Measurements from ENCODE around the gene KCNQ2.

The KCNQ2 gene

GRCh38 chr20:63399596-63400375 lies 72.7 kb downstream of the KCNQ2 start:
- Histone ChIP-seq H3K9ac (ENCODE audit: low read length) (no peak overlapping the region), H3K4me3 (ENCODE audit: low read length) (no peak overlapping the region), H3K4me2 (ENCODE audit: low read length) (no peak overlapping the region), H3K27me3 (ENCODE audit: insufficient read depth, low read length, poor library complexity) (no peaks in the 10 kb centered on the region), H2BK5ac (ENCODE audit: low read length) (no peak overlapping the region), H3K27ac (ENCODE audit: low read depth, low read length) (no peak overlapping the region), H3K4ac (ENCODE audit: low read depth, low read length) (no peak overlapping the region), H3K23ac (ENCODE audit: low read length) (no peak overlapping the region), H4K8ac (ENCODE audit: low read depth, low read length) (no peak overlapping the region), H4K5ac (ENCODE audit: low read length) (no peak overlapping the region), H2BK120ac (ENCODE audit: low read depth, low read length) (no peak overlapping the region), H3K79me2 (ENCODE audit: control insufficient read depth, insufficient read depth, low read length) (no peaks in the 10 kb centered on the region), H3K79me1 (ENCODE audit: low read length) (no peaks in the 10 kb centered on the region), H3K36me3 (ENCODE audit: control insufficient read depth, insufficient read depth, low read length) (no peaks in the 10 kb centered on the region), H3K18ac (ENCODE audit: low read length) (no peak overlapping the region), H3K56ac (ENCODE audit: low read length) (no peak overlapping the region), H2BK15ac (replicated peaks; ENCODE audit: low read depth) (no peak overlapping the region), H3K4me1 (ENCODE audit: control insufficient read depth, low read depth, low read length) (no peaks in the 10 kb centered on the region), H2AK5ac (ENCODE audit: low read length) (no peak overlapping the region)
- DNase-seq = no peak
- WGBS (ENCODE audit: extremely low coverage, insufficient coverage, low lambda C conversion rate) = no CpG with 5 or more reads among the region's 41 CpGs

DNA sequence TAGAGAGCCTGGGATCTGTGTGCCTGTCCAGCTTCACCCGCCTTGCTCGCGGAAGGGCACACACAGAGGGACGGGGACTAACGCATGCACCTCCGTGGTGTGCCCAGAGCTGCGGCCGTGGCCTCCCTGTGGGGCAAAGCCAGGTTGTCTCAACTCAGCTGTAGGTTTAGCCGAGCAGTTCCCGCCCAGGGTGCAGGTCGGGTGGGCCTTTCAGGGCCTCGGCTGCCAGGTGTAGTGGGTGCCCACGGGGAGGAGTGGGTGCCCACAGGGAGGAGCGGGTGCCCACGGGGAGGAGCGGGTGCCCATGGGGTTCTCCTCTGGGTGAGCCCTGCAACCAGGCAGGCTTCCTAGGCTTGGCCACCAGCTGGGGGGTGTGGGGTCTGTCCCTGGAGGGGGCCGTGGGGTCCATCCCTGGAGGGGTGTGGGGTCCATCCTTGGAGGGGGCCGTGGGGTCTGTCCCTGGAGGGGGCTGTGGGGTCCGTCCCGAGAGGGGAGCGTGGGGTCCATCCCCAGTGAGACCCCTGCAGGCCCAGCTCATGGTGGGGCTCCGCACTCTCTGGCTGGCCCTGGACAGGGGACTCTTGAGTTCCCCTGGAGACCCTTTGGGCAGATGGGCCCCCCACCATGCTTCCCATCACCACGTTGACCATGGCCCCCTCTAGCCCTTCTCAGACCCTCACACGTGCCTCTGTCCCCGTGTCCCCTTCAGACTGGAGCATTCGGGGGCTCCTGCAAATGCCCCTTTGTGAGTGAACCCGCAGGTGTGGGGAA lies 73.5 kb downstream of the KCNQ2 start:
- no peaks in the 10 kb centered on the region for H3K36me3 ChIP-seq (ENCODE audit: control insufficient read depth, insufficient read depth, low read length)
- H4K5ac ChIP-seq (ENCODE audit: low read length) = no peak overlapping the region
- H3K79me2 ChIP-seq (ENCODE audit: control insufficient read depth, insufficient read depth, low read length) = no peaks in the 10 kb centered on the region
- no peak overlapping the region for H2AK5ac ChIP-seq (ENCODE audit: low read length)
- no peaks in the 10 kb centered on the region for H3K4me1 ChIP-seq (ENCODE audit: control insufficient read depth, low read depth, low read length)
- no peak overlapping the region for H2BK5ac ChIP-seq (ENCODE audit: low read length)
- no peak overlapping the region for H3K27ac ChIP-seq (ENCODE audit: low read depth, low read length)
- no peak for DNase-seq
- no peak overlapping the region for H3K9ac ChIP-seq (ENCODE audit: low read length)
- H2BK15ac ChIP-seq (replicated peaks; ENCODE audit: low read depth) = no peak overlapping the region
- no peak overlapping the region for H4K8ac ChIP-seq (ENCODE audit: low read depth, low read length)
- H3K23ac ChIP-seq (ENCODE audit: low read length) = no peak overlapping the region
- H2BK120ac ChIP-seq (ENCODE audit: low read depth, low read length) = no peak overlapping the region
- no peaks in the 10 kb centered on the region for H3K79me1 ChIP-seq (ENCODE audit: low read length)
- no peak overlapping the region for H3K4me2 ChIP-seq (ENCODE audit: low read length)
- no peak overlapping the region for H3K4ac ChIP-seq (ENCODE audit: low read depth, low read length)
- H3K56ac ChIP-seq (ENCODE audit: low read length) = no peak overlapping the region
- no peak overlapping the region for H3K4me3 ChIP-seq (ENCODE audit: low read length)
- WGBS (ENCODE audit: extremely low coverage, insufficient coverage, low lambda C conversion rate) = no CpG with 5 or more reads among the region's 27 CpGs
- no peak overlapping the region for H3K18ac ChIP-seq (ENCODE audit: low read length)
- no peaks in the 10 kb centered on the region for H3K27me3 ChIP-seq (ENCODE audit: insufficient read depth, low read length, poor library complexity)

DNA sequence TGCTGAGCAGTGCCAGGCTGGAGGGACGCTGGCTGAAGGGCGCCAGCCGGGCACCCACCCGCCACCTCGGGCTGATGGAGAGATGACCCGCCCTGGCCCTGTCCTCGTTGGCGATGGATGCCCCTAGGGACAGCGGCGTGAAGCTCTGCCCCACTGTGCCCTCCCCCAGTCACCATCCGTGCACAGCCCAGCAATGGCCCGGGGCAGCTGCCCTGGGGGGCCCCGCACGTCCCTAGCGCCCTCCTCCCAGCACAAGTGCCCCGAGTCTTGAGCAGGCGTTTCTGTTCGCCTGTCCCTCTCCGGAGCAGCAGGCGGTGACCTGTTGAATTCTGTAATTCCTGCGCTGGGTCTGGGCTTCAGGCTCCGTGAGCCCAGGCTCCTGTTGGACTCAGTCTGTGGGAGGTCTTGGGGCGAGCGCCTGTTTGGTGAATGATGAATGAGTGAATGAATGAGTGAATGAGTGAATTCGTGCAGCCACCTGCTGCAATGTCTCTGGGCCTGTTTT lies 74.5 kb downstream of the KCNQ2 start:
- Histone ChIP-seq H2BK120ac (ENCODE audit: low read depth, low read length) (no peak overlapping the region), H4K8ac (ENCODE audit: low read depth, low read length) (no peak overlapping the region), H2AK5ac (ENCODE audit: low read length) (no peak overlapping the region), H3K4me1 (ENCODE audit: control insufficient read depth, low read depth, low read length) (no peaks in the 10 kb centered on the region), H3K79me2 (ENCODE audit: control insufficient read depth, insufficient read depth, low read length) (no peaks in the 10 kb centered on the region), H3K4me2 (ENCODE audit: low read length) (no peak overlapping the region), H3K36me3 (ENCODE audit: control insufficient read depth, insufficient read depth, low read length) (no peaks in the 10 kb centered on the region), H2BK15ac (replicated peaks; ENCODE audit: low read depth) (no peak overlapping the region), H3K56ac (ENCODE audit: low read length) (no peak overlapping the region), H2BK5ac (ENCODE audit: low read length) (no peak overlapping the region), H3K4me3 (ENCODE audit: low read length) (no peak overlapping the region), H3K9ac (ENCODE audit: low read length) (no peak overlapping the region), H3K27me3 (ENCODE audit: insufficient read depth, low read length, poor library complexity) (no peaks in the 10 kb centered on the region), H3K79me1 (ENCODE audit: low read length) (no peaks in the 10 kb centered on the region), H3K27ac (ENCODE audit: low read depth, low read length) (no peak overlapping the region), H3K23ac (ENCODE audit: low read length) (no peak overlapping the region), H3K4ac (ENCODE audit: low read depth, low read length) (no peak overlapping the region), H3K18ac (ENCODE audit: low read length) (no peak overlapping the region), H4K5ac (ENCODE audit: low read length) (no peak overlapping the region)
- WGBS (ENCODE audit: extremely low coverage, insufficient coverage, low lambda C conversion rate) = no CpG with 5 or more reads among the region's 25 CpGs
- DNase-seq = no peak

DNA sequence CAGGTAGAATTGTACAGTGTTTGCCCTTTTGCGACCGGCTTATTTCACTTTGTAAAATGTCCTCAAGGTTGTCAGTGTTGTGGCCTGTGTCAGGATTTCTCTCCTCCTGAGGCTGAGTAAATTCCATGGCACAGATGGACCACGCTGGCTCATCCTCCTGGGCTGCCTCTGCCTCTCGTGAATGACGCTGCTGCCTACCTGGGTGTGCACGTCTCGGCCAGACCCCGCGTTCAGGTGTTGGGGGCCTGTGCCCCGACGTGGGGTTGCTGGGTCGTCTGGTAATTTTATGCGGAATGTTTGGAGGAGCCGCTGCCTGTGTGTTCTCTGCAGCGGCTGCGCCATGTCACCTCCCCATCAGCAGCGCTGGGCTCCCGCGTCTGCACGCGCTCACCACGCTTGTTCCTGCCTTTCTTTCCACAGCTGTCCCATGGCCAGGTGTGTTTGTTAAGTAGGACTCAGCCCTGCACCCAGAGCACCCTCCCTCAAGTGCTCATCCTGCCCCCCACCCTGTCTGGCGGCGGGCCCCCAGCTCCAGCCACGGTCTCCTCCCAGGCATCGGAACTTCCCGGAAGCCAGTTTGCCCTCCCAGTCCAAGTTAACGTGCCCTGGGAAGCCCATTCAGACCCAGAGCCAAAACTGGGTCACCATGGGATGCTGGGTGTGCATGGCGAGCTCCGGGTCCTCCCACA lies 75.2 kb downstream of the KCNQ2 start:
- no peak overlapping the region for H3K4me3 ChIP-seq (ENCODE audit: low read length)
- no peaks in the 10 kb centered on the region for H3K36me3 ChIP-seq (ENCODE audit: control insufficient read depth, insufficient read depth, low read length)
- no peak overlapping the region for H3K4me2 ChIP-seq (ENCODE audit: low read length)
- no CpG with 5 or more reads among the region's 30 CpGs for WGBS (ENCODE audit: extremely low coverage, insufficient coverage, low lambda C conversion rate)
- H3K4ac ChIP-seq (ENCODE audit: low read depth, low read length) = no peak overlapping the region
- H2BK5ac ChIP-seq (ENCODE audit: low read length) = no peak overlapping the region
- H3K27me3 ChIP-seq (ENCODE audit: insufficient read depth, low read length, poor library complexity) = no peaks in the 10 kb centered on the region
- H3K79me1 ChIP-seq (ENCODE audit: low read length) = no peaks in the 10 kb centered on the region
- no peak overlapping the region for H4K5ac ChIP-seq (ENCODE audit: low read length)
- no peak overlapping the region for H3K9ac ChIP-seq (ENCODE audit: low read length)
- no peak overlapping the region for H2BK15ac ChIP-seq (replicated peaks; ENCODE audit: low read depth)
- no peaks in the 10 kb centered on the region for H3K79me2 ChIP-seq (ENCODE audit: control insufficient read depth, insufficient read depth, low read length)
- H3K27ac ChIP-seq (ENCODE audit: low read depth, low read length) = no peak overlapping the region
- no peak overlapping the region for H3K23ac ChIP-seq (ENCODE audit: low read length)
- H2AK5ac ChIP-seq (ENCODE audit: low read length) = no peak overlapping the region
- no peaks in the 10 kb centered on the region for H3K4me1 ChIP-seq (ENCODE audit: control insufficient read depth, low read depth, low read length)
- H2BK120ac ChIP-seq (ENCODE audit: low read depth, low read length) = no peak overlapping the region
- H3K56ac ChIP-seq (ENCODE audit: low read length) = no peak overlapping the region
- no peak overlapping the region for H4K8ac ChIP-seq (ENCODE audit: low read depth, low read length)
- no peak overlapping the region for H3K18ac ChIP-seq (ENCODE audit: low read length)
- no peak for DNase-seq

DNA sequence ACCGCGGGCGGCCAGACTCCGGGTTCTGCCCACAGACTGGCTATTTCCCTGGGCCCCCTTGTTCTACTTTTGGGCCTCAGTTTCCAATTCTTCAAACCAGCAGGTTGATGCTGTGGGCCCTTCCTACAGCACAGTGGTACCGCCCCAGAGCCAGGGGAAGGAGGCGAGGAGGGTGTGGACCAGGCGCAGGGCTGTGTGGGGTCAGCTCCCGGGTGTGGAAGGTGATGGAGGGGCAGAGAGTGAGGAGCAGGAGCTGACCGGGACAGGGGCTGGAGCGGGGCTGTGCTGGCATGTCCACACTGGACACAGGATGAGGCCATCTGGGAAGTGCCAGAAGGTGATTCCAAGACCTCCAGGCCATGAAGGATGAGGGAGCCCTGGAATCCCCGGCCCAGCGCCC lies 76.2 kb downstream of the KCNQ2 start:
- H3K79me2 ChIP-seq (ENCODE audit: control insufficient read depth, insufficient read depth, low read length) = no peaks in the 10 kb centered on the region
- DNase-seq = no peak
- no peaks in the 10 kb centered on the region for H3K36me3 ChIP-seq (ENCODE audit: control insufficient read depth, insufficient read depth, low read length)
- no peak overlapping the region for H4K5ac ChIP-seq (ENCODE audit: low read length)
- H2BK15ac ChIP-seq (replicated peaks; ENCODE audit: low read depth) = no peak overlapping the region
- H3K4me3 ChIP-seq (ENCODE audit: low read length) = no peak overlapping the region
- H3K23ac ChIP-seq (ENCODE audit: low read length) = no peak overlapping the region
- WGBS (ENCODE audit: extremely low coverage, insufficient coverage, low lambda C conversion rate) = no CpG with 5 or more reads among the region's 12 CpGs
- no peak overlapping the region for H2AK5ac ChIP-seq (ENCODE audit: low read length)
- H3K79me1 ChIP-seq (ENCODE audit: low read length) = no peaks in the 10 kb centered on the region
- H3K18ac ChIP-seq (ENCODE audit: low read length) = no peak overlapping the region
- H3K56ac ChIP-seq (ENCODE audit: low read length) = no peak overlapping the region
- H3K4me1 ChIP-seq (ENCODE audit: control insufficient read depth, low read depth, low read length) = no peaks in the 10 kb centered on the region
- H4K8ac ChIP-seq (ENCODE audit: low read depth, low read length) = no peak overlapping the region
- no peak overlapping the region for H2BK120ac ChIP-seq (ENCODE audit: low read depth, low read length)
- H3K27ac ChIP-seq (ENCODE audit: low read depth, low read length) = no peak overlapping the region
- no peak overlapping the region for H3K9ac ChIP-seq (ENCODE audit: low read length)
- H3K4ac ChIP-seq (ENCODE audit: low read depth, low read length) = no peak overlapping the region
- no peak overlapping the region for H2BK5ac ChIP-seq (ENCODE audit: low read length)
- no peaks in the 10 kb centered on the region for H3K27me3 ChIP-seq (ENCODE audit: insufficient read depth, low read length, poor library complexity)
- no peak overlapping the region for H3K4me2 ChIP-seq (ENCODE audit: low read length)

Data from mesendoderm (in vitro differentiated cells).